Measurements from ENCODE around the gene RELN.
"Not testable (repeated sequence)": the region's sequence is repeated elsewhere in the genome, so short reads cannot be mapped to it uniquely, and the experiment has no call there.

Gene RELN

DNA sequence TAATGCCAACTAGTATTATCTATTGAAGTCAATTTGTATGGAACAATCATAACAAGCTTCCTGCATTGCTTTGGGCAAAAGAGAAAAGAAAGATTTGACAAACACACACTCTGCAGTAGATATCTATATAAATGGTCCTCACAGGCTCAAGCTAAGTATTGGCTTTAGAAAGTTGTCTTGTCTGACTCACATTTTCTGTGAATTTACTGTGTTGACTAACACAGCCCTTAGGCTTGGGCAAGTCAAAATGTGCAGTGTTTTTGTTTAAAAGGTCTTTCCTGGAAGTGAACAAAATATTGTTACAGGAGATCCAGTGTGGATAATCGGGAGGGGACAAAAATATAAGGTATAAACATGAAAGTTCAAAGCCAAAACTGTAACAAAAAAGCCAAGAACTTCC, 194.4 kb downstream of the RELN start:
- TF ChIP-seq, protein P1, sequence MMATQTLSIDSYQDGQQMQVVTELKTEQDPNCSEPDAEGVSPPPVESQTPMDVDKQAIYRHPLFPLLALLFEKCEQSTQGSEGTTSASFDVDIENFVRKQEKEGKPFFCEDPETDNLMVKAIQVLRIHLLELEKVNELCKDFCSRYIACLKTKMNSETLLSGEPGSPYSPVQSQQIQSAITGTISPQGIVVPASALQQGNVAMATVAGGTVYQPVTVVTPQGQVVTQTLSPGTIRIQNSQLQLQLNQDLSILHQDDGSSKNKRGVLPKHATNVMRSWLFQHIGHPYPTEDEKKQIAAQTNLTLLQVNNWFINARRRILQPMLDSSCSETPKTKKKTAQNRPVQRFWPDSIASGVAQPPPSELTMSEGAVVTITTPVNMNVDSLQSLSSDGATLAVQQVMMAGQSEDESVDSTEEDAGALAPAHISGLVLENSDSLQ (IDR thresholded peaks at IDR 0.05), result no peak
- no peak for TF ChIP-seq HDGF (IDR thresholded peaks at IDR 0.05; ENCODE audit: borderline replicate concordance)
- TF ChIP-seq ELF4 (IDR thresholded peaks at IDR 0.05), result no peak
- no peak for TF ChIP-seq FOXM1 (IDR thresholded peaks at IDR 0.05; ENCODE audit: borderline replicate concordance)
- TF ChIP-seq L3MBTL2 (conservative IDR thresholded peaks at IDR 0.05), result no peak
- no peak for TF ChIP-seq SP1 (IDR thresholded peaks at IDR 0.05)
- no peak for TF ChIP-seq ZNF384 (IDR thresholded peaks at IDR 0.05)
- TF ChIP-seq CTBP1 (IDR thresholded peaks at IDR 0.05; ENCODE audit: borderline replicate concordance), result no peak
- TF ChIP-seq LEF1 (IDR thresholded peaks at IDR 0.05; ENCODE audit: borderline replicate concordance), result no peak
- ChIA-PET POLR2A (no interaction called here), CTCF (no interaction called here)
- no peak for DNase-seq (ENCODE audit: extremely low spot score)

- DNase-seq (ENCODE audit: extremely low spot score), result no peak
- TF ChIP-seq ARNT (IDR thresholded peaks at IDR 0.05), result no peak
- no peak for TF ChIP-seq ELF4 (IDR thresholded peaks at IDR 0.05)
- no peak for TF ChIP-seq L3MBTL2 (conservative IDR thresholded peaks at IDR 0.05)
- no peak for TF ChIP-seq FOXA1 (IDR thresholded peaks at IDR 0.05)
- no peak for TF ChIP-seq CTBP1 (IDR thresholded peaks at IDR 0.05; ENCODE audit: borderline replicate concordance)
- no peak for TF ChIP-seq FOXM1 (IDR thresholded peaks at IDR 0.05; ENCODE audit: borderline replicate concordance)
- TF ChIP-seq ZNF384 (IDR thresholded peaks at IDR 0.05), result no peak
- POLR2A ChIA-PET, result no interaction called here
- CTCF ChIA-PET, result no interaction called here
Measured at GRCh38 chr7:103794424-103794823, 195.0 kb downstream of the RELN start.

DNA sequence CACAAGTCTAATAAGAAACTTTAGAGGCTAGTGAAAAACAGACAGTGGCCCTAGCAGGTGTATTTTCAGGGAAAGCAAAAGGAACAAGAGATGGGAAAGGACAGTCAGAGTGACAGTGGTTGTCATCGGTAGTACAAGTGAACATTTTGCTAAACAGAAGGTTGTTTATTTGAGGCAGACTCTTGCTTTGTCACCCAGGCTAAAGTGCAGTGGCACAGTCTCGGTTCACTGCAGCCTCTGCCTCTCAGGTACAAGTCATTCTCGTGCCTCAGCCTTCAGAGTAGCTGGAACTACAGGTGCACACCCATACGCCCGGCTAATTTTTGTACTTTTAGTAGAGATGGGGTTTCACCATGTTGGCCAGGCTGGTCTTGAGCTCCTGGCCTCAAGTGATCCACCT, 195.8 kb downstream of the RELN start:
- no peak for DNase-seq (ENCODE audit: extremely low spot score)
- ChIA-PET POLR2A (no interaction called here), CTCF (no interaction called here)
- TF ChIP-seq FOXA1 (IDR thresholded peaks at IDR 0.05) (no peak), NFRKB (IDR thresholded peaks at IDR 0.05) (no peak), HDGF (IDR thresholded peaks at IDR 0.05; ENCODE audit: borderline replicate concordance) (no peak), FOXM1 (IDR thresholded peaks at IDR 0.05; ENCODE audit: borderline replicate concordance) (no peak), TARDBP (IDR thresholded peaks at IDR 0.05) (no peak), SP1 (IDR thresholded peaks at IDR 0.05) (no peak), L3MBTL2 (conservative IDR thresholded peaks at IDR 0.05) (no peak), CTBP1 (IDR thresholded peaks at IDR 0.05; ENCODE audit: borderline replicate concordance) (no peak), LEF1 (IDR thresholded peaks at IDR 0.05; ENCODE audit: borderline replicate concordance) (no peak)
- TF ChIP-seq, protein P1 (IDR thresholded peaks at IDR 0.05), result no peak

GRCh38 chr7:103791894-103792293, 197.6 kb downstream of the RELN start:
- CTCF ChIA-PET, result no interaction called here
- POLR2A ChIA-PET, result no interaction called here
- DNase-seq (ENCODE audit: extremely low spot score), result no peak
- TF ChIP-seq ARNT (IDR thresholded peaks at IDR 0.05), result no peak
- no peak for TF ChIP-seq FOXA1 (IDR thresholded peaks at IDR 0.05)
- TF ChIP-seq LEF1 (IDR thresholded peaks at IDR 0.05; ENCODE audit: borderline replicate concordance), result no peak
- no peak for TF ChIP-seq SUZ12 (IDR thresholded peaks at IDR 0.05)

DNA sequence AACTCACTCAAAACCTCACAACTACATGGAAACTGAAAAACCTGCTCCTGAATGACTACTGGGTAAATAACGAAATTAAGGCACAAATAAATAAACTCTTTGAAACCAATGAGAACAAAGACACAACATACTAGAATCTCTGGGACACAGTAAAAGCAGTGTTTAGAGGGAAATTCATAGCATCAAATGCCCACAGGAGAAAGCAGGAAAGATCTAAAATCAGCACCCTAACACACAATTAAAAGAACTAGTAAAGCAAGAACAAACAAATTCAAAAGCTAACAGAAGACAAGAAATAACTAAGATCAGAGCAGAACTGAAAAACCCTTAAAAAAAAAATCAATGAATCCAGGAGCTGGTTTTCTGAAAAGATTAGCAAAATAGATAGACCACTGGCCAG, 202.4 kb downstream of the RELN start:
- CTCF ChIA-PET, result interaction anchor here (0.6 kb wide), 1 partner anchor 20 kb away, joined by 9 read pairs; no protein-coding TSS in a partner anchor
- POLR2A ChIA-PET, result not testable (repeated sequence)

DNA sequence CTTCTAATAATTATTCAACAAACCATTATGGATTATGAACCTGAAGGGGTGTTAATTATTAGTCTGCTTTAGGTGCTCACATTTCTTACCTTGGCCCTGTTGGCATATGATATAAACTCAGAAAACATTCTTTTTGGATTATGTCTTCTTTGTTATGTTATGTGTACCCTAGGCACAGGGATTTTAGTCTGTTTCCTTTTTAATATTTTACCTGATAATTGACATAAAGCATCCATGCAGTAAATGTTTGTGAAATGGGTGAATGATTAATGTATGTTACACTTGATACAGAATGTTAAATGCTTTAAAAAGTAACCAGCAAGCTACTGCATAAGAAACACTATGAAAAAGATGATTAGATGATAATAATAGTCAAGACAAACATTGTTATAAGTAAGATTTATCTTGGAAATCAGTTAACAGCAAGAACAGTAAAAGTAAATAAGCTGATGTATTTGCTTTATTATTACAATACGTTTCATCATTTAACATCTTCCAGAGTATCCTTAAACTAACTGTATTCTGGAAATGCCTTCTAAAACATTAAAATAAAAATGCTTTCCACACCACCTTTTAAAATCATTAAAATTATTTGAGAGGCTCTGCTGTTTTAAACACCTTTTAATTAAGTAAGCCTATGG, 204.7 kb downstream of the RELN start:
- CTCF ChIA-PET, result interaction anchor here (0.6 kb wide), 1 partner anchor 267 kb away, joined by 11 read pairs; no protein-coding TSS in a partner anchor
- POLR2A ChIA-PET, result no interaction called here
- TF ChIP-seq NFRKB (IDR thresholded peaks at IDR 0.05) (no peak), FOXA1 (IDR thresholded peaks at IDR 0.05) (no peak), LEF1 (IDR thresholded peaks at IDR 0.05; ENCODE audit: borderline replicate concordance) (no peak), SP1 (IDR thresholded peaks at IDR 0.05) (no peak), L3MBTL2 (conservative IDR thresholded peaks at IDR 0.05) (no peak), FOXK2 (IDR thresholded peaks at IDR 0.05) (no peak), CTBP1 (IDR thresholded peaks at IDR 0.05; ENCODE audit: borderline replicate concordance) (no peak), ARNT (IDR thresholded peaks at IDR 0.05) (no peak), SUZ12 (IDR thresholded peaks at IDR 0.05) (no peak), ELF4 (IDR thresholded peaks at IDR 0.05) (no peak), HDGF (IDR thresholded peaks at IDR 0.05; ENCODE audit: borderline replicate concordance) (no peak), TARDBP (IDR thresholded peaks at IDR 0.05) (no peak), ZNF384 (IDR thresholded peaks at IDR 0.05) (no peak), FOXM1 (IDR thresholded peaks at IDR 0.05; ENCODE audit: borderline replicate concordance) (no peak), BHLHE40 (IDR thresholded peaks at IDR 0.05; ENCODE audit: borderline replicate concordance) (no peak)
- TF ChIP-seq, protein P1 (IDR thresholded peaks at IDR 0.05), result no peak
- DNase-seq (ENCODE audit: extremely low spot score), result no peak

More for the DNA sequence above, 202.4 kb downstream of the RELN start:
- DNase-seq (ENCODE audit: extremely low spot score), result not testable (repeated sequence)

DNA sequence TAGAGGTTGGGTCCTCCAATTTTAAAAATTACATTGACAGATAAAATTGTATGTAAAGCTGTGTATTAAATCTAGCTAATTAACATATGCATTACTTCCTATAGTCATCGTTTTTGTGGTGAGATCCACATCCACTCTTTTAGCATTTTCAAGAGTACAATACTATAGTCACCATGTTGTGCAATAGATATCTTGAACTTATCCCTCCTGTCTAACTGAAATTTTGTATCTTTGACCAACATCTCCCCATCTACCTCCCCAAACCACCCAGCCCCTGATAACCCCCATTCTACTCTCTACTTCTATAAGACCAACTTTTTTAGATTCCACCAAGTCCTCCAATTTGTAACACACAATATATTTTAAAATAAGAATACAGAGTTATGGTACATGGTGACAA, 208.0 kb downstream of the RELN start:
- no peak for DNase-seq (ENCODE audit: extremely low spot score)
- CTCF ChIA-PET, result no interaction called here

GRCh38 chr7:103780561-103780960, 208.9 kb downstream of the RELN start:
- CTCF ChIA-PET; DNase-seq (ENCODE audit: extremely low spot score); POLR2A ChIA-PET: not testable (repeated sequence)

More for the DNA sequence above, 208.0 kb downstream of the RELN start:
- POLR2A ChIA-PET, result no interaction called here
- TF ChIP-seq HDGF (IDR thresholded peaks at IDR 0.05; ENCODE audit: borderline replicate concordance) (no peak), FOXA1 (IDR thresholded peaks at IDR 0.05) (no peak), CTBP1 (IDR thresholded peaks at IDR 0.05; ENCODE audit: borderline replicate concordance) (no peak), SP1 (IDR thresholded peaks at IDR 0.05) (no peak), ARNT (IDR thresholded peaks at IDR 0.05) (no peak), L3MBTL2 (conservative IDR thresholded peaks at IDR 0.05) (no peak), SUZ12 (IDR thresholded peaks at IDR 0.05) (no peak)
- TF ChIP-seq, protein P1 (IDR thresholded peaks at IDR 0.05), result no peak

All from HEK293T (cell line).